ENCODE data around the gene PKLR.

DNA sequence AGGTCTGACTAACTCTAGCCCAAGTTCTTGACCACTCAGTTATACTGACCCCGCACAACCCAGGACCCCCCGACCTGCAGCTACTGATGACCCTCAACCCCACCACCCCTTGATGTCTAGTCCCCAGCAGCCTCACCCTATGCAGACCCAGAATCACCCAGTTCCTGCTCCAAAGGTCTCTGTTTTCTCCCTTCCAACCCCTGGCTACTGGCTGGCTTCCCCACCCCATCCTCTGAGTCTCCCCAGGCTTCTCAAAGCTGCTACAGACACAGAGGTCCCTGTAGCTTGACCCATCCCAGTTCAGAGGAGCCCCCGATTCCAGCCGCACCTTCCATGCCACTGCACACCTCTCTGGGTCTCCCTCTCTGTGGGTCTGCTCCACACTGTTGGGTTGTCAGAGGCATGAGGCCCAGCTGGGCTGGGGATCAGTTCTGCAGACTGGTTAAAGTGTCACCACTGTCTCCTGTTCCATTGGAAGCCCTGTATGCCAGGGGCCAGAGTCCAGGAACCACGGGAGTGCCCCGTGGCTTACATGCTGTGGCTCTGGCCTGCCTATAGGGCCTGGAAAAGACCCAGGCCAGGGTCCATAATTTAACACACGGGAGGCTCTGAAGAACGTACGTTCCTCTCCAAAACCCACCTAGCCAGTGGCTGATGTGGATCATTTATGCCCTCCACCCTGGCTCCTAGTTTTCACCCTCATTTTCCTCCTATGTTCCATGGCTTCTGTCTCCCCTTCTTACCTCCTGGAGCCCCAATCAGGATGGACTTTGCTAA, 497 bp downstream of the PKLR start:
- TF ChIP-seq CTCF (IDR thresholded peaks at IDR 0.05 in 2 of 3, conservative IDR thresholded peaks at IDR 0.05 in 1 of 3; ENCODE audit: borderline replicate concordance in 1 of 3, insufficient read depth in 1 of 3, low read depth in 2 of 3, low read length in 2 of 3), result no peak
- TF ChIP-seq ATF3 (IDR thresholded peaks at IDR 0.05), result no peak
- no peak for TF ChIP-seq ZBTB33 (IDR thresholded peaks at IDR 0.05; ENCODE audit: extremely low read depth, insufficient replicate concordance, low read length)
- no peak for TF ChIP-seq POLR2AphosphoS5 (IDR thresholded peaks at IDR 0.05; ENCODE audit: low read depth, low read length)
- no peak for TF ChIP-seq EGR1 (IDR thresholded peaks at IDR 0.05; ENCODE audit: low read depth)
